Measurements from ENCODE around the gene GMCL2.
"Not testable (repeated sequence)": the region's sequence is repeated elsewhere in the genome, so short reads cannot be mapped to it uniquely, and the experiment has no call there.

Gene GMCL2

DNA sequence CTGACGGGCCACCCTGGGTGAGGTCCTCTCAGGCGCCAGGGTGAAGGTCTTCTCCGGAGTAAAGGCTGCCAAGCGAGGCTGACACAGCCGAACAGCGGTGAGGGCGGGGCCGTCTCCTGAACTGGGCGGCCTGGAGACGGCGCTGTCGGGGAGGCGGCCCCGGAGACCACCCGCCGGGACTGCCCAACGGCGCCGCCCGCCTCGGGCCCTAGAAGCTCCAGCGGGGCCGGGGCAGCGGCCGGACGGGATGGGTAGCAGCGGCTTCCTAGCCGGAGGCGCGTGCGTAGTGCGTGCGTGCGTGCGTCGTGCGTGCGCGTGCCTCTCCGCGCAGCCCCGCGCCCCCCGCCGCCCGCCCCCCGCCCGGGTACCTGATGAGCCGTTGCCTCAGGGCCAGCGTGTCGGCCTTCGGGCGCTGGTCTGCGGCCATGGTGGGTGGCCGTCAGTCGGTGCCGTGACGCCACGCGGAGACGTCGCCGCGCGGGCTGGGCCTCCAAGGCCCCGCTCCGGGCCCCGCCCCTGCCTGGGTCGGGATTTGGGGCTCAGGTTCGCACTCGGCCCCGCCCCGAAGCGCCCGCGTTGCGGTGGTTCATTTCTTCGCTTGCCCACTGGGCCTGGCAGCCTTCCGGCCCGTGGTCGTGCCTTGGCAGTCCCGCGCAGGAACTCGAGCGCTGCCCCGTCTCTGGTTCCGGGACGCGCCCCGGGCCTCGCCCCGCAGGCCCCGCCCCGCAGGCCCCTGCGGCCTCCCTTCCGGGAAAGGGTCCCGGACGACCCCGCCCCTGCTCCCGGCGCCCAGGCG, 45.2 kb upstream of the GMCL2 start, which contains the start of gene PHYKPL:
TSS of gene PHYKPL (minus strand) at position 679 of the 796 bp plus-strand sequence. CDS start at position 427, 252 bp downstream.
- Histone ChIP-seq H3K27me3 (no peaks in the 10 kb centered on the region), H3K36me3 (peaks cover 40 to 44% (median 42%) of the 10 kb centered on the region in 11 experiments), H4K20me1 (peaks cover 26 to 48% (median 47%) of the 10 kb centered on the region in 11 experiments; a peak in 21 of 22 replicates), H3K9ac (peak within 1 kb of the TSS; percentile 89 to 96 (median 92)), H3K4me2 (peak within 1 kb of the TSS; percentile 83 to 100 (median 98)), H3K27ac (peak within 1 kb of the TSS; percentile 88 to 96 (median 93)), H3K4me3 (peak within 1 kb of the TSS; percentile 86 to 96 (median 90)), H3K4me1 (peaks cover 61 to 93% (median 69%) of the 10 kb centered on the region in 10 experiments), H3K9me3 (replicated peaks in 1 of 11) (no peaks in the 10 kb centered on the region)
- TF ChIP-seq Cebpa-rat (IDR thresholded peaks at IDR 0.05): no peak

DNA sequence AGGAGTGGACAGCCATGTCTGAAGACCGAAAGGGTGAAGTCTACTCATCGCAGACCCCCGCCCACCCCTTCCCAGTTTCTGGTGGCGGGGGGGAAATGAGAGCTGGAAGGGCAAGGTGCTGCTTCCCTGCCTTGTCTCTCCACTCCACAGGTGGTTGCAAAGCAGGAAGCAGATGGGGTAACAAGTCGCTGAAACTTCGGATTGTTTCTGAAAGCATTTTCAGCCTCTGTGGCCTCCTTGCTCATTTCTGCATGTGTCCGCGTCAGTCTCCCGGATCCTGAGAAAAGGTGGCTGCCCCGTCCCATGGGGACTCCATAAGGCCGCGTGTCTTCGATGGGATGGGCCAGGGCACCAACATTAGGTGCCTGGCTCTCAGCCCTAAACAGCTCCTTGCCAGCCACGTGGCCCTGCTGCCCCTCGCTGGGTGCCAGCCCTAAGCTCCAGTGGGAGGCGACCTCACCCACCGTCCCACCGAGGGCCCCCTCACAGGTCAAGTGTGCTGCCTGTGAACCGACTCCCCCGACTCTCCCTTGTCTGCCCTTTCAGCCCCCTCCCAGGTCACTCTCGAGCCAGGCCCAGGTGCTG, 44.5 kb upstream of the GMCL2 start:
- peak overlapping the region; percentile 88 to 96 (median 93) for H3K27ac ChIP-seq
- H3K4me1 ChIP-seq: peaks cover 54 to 89% (median 62%) of the 10 kb centered on the region in 10 experiments
- peak overlapping the region; percentile 89 to 96 (median 92) for H3K9ac ChIP-seq
- no peaks in the 10 kb centered on the region for H3K9me3 ChIP-seq (replicated peaks in 1 of 11)
- peak overlapping the region; percentile 83 to 100 (median 98) for H3K4me2 ChIP-seq
- H4K20me1 ChIP-seq: peaks cover 31 to 55% (median 54%) of the 10 kb centered on the region in 11 experiments; a peak in 21 of 22 replicates
- H3K4me3 ChIP-seq: peak overlapping the region; percentile 86 to 96 (median 90)
- peaks cover 46 to 51% (median 49%) of the 10 kb centered on the region in 11 experiments for H3K36me3 ChIP-seq
- H3K27me3 ChIP-seq: no peaks in the 10 kb centered on the region
- TF ChIP-seq Cebpa-rat (IDR thresholded peaks at IDR 0.05): no peak

DNA sequence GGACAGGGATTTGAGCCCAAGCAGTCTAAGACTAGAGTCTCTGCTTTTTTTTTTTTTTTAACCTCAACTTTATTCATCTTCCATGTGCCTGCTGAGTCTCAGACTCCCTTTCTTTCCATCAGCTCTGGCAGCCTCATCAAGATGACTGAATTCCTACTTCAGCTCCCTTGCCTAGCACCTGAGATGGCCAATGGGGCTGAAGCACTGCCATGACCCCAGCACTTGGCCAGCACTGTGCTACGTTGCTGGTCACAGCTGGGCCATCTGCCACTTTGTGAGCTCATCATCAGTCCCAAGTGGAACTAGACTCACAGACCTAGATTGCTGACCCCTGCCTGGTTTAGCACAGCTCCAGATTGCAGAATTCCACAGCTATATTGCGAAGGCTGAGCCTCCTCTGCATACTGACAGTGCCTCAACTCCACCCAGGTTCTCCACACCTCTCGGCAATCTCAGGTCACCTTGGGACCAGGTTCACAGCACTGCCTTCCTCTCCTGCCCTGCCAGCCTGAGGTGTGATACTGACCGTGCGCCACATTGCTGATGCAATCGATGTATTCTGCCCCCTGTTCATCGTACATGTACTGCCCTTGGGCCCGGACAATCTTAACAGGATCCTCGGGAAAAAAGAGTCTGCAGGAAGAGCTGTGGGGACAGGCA, 43.8 kb upstream of the GMCL2 start:
- H3K4me2 ChIP-seq: peak overlapping the region; percentile 83 to 100 (median 98)
- peak overlapping the region; percentile 89 to 96 (median 92) for H3K9ac ChIP-seq
- H3K4me1 ChIP-seq: peaks cover 47 to 83% (median 56%) of the 10 kb centered on the region in 10 experiments
- peak overlapping the region; percentile 86 to 96 (median 90) for H3K4me3 ChIP-seq
- no peak for TF ChIP-seq Cebpa-rat (IDR thresholded peaks at IDR 0.05)
- no peaks in the 10 kb centered on the region for H3K9me3 ChIP-seq (replicated peaks in 1 of 11)
- peak overlapping the region in 10 of 11 experiments; percentile 88 to 96 (median 92); a peak in 17 of 22 replicates for H3K27ac ChIP-seq
- peaks cover 31 to 62% (median 60%) of the 10 kb centered on the region in 11 experiments; a peak in 21 of 22 replicates for H4K20me1 ChIP-seq
- peaks cover 52 to 57% (median 55%) of the 10 kb centered on the region in 11 experiments for H3K36me3 ChIP-seq
- H3K27me3 ChIP-seq: no peaks in the 10 kb centered on the region

DNA sequence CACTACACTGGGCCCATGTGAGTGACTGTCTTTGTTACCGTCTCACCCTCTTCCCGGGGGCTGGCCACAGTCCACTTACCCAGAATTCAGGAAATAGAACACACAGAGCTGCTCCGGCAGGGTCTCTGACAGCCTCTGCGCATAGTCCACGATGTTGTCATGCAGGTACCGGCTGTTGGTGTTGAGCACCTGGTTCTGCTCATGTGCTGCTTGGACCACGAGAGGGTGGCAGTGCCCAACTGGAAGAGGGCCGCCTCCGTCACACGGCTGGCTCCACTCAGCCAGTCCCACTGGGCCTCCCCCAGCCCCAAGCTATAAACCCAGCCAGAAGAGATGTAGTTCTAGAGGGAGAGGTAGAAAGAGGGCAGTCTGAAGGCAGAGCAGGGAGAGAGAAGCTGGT, 42.7 kb upstream of the GMCL2 start:
- Histone ChIP-seq H3K9ac (peak overlapping the region in 8 of 11 experiments; percentile 17 to 96 (median 92); a peak in 6 of 22 replicates), H3K4me3 (no peak overlapping the region), H3K4me2 (peak overlapping the region in 8 of 11 experiments; percentile 83 to 100 (median 98); a peak in 12 of 22 replicates), H3K4me1 (peaks cover 36 to 72% (median 44%) of the 10 kb centered on the region in 10 experiments), H3K9me3 (replicated peaks in 1 of 11) (no peaks in the 10 kb centered on the region), H3K27ac (no peak overlapping the region), H4K20me1 (peaks cover 35 to 73% (median 72%) of the 10 kb centered on the region in 11 experiments; a peak in 21 of 22 replicates), H3K27me3 (no peaks in the 10 kb centered on the region), H3K36me3 (peaks cover 63 to 68% (median 66%) of the 10 kb centered on the region in 11 experiments)
- no peak for TF ChIP-seq Cebpa-rat (IDR thresholded peaks at IDR 0.05)

DNA sequence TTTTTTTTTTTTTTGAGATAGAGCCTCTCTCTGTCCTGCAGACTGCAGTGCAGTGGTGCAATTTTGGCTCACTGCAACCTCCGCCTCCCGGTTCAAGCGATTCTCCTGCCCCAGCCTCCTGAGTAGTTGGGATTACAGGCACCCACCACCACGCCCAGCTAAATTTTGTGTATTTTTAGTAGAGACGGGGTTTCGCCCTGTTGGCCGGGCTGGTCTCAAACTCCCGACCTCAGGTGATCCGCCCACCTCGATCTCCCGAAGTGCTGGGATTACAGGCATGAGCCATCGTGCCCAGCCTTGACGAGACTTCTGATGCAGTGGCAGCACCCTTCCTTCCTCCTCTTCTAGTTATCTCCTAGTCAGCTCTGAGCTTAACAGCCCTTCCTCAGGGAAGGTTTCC, 41.9 kb upstream of the GMCL2 start:
- Histone ChIP-seq H4K20me1 (peaks cover 41 to 81% (median 79%) of the 10 kb centered on the region in 11 experiments; a peak in 21 of 22 replicates), H3K4me1 (peaks cover 28 to 70% (median 37%) of the 10 kb centered on the region in 10 experiments), H3K4me2 (peak overlapping the region in 5 of 11 experiments; percentile 95 to 100 (median 98); a peak in 5 of 22 replicates), H3K36me3 (peaks cover 71 to 76% (median 74%) of the 10 kb centered on the region in 11 experiments), H3K9ac (peak overlapping the region in 2 of 11 experiments; percentile 89 to 95; a peak in 1 of 22 replicates)
- not testable (repeated sequence) for H3K27ac ChIP-seq; H3K4me3 ChIP-seq; H3K9me3 ChIP-seq (replicated peaks in 1 of 11); H3K27me3 ChIP-seq

DNA sequence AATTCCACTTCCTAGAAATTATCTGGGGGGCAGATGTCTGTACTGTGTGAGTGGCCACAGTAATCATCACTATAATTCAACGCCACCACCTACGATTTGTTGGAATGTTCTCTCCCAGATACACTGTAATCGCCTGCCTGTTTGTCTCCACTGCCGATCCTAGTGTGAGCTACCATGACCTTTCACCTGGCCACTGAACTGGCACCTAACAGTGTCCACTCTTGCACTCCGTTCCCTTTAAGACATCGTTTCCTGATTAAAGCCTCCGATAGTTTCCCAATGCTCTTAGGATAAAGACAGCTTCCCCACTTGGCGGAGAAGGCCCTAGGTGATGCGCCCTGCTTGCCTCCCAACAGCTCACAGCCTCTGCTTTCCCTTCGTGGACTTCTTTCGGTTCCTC, 41.4 kb upstream of the GMCL2 start:
- H3K4me1 ChIP-seq: peaks cover 25 to 70% (median 34%) of the 10 kb centered on the region in 10 experiments
- H3K9ac ChIP-seq: no peak overlapping the region
- H3K9me3 ChIP-seq (replicated peaks in 1 of 11): no peaks in the 10 kb centered on the region
- peak overlapping the region in 3 of 11 experiments; percentile 6 to 30 (median 20); a peak in 4 of 22 replicates for H3K4me2 ChIP-seq
- no peak overlapping the region for H3K27ac ChIP-seq
- H3K27me3 ChIP-seq: no peaks in the 10 kb centered on the region
- H4K20me1 ChIP-seq: peaks cover 46 to 86% (median 84%) of the 10 kb centered on the region in 11 experiments; a peak in 21 of 22 replicates
- TF ChIP-seq Cebpa-rat (IDR thresholded peaks at IDR 0.05): no peak
- H3K36me3 ChIP-seq: peaks cover 76 to 81% (median 79%) of the 10 kb centered on the region in 11 experiments
- no peak overlapping the region for H3K4me3 ChIP-seq

DNA sequence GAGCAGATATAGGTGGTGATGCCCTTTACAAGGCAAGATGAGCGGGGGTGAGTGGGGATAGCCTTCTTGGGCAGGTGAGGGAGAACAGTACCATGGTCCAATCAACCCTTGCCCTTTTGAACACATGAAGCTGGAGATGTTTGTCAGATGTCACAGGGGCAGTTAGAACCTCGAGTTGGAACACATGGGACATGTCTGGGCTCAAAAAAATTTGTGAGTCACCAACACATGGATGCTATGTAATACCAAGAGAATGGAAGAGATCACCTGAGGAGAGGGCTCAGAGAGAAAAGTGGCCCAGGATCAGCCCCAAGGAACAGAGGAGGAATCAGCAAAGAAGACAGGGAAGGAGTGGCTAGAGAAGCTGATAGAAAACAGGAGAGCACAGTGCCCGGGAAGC, 40.8 kb upstream of the GMCL2 start:
- Histone ChIP-seq H3K27ac (no peak overlapping the region), H4K20me1 (peaks cover 52 to 92% (median 91%) of the 10 kb centered on the region in 11 experiments; a peak in 21 of 22 replicates), H3K36me3 (peaks cover 82 to 87% (median 86%) of the 10 kb centered on the region in 11 experiments), H3K4me3 (no peak overlapping the region), H3K27me3 (no peaks in the 10 kb centered on the region), H3K9me3 (replicated peaks in 1 of 11) (no peaks in the 10 kb centered on the region), H3K9ac (peak overlapping the region in 1 of 11 experiments; percentile 7; a peak in 1 of 22 replicates), H3K4me2 (peak overlapping the region in 4 of 11 experiments; percentile 6 to 30 (median 15); a peak in 2 of 22 replicates), H3K4me1 (peaks cover 21 to 70% (median 29%) of the 10 kb centered on the region in 10 experiments)
- no peak for TF ChIP-seq Cebpa-rat (IDR thresholded peaks at IDR 0.05)

DNA sequence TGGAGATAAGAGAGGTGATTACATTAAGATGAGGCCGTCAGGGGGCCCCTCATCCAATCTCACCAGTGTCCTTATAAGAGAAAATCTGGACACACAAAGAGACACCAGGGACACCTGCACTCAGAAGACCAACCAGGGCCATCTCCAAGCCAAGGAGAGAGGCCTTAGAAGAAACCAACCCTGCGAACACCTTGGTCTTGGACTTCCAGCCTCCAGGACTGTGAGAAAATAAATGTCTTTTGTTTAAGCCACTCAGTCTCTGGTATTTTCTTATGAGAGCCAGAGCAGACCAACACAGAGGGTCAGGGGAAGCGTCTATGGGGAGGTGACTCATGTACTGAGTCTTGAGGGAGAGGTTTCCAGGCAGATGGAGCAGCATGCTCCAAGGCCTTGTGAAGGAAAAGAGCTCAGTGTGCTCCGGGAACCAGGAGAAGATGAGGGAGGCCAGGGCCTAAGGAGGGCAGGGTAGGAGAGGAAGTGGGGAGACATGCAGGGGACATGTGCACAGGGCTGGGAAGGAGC, 40.0 kb upstream of the GMCL2 start:
- no peak for TF ChIP-seq Cebpa-rat (IDR thresholded peaks at IDR 0.05)
- peak overlapping the region in 1 of 11 experiments; percentile 7; a peak in 1 of 22 replicates for H3K9ac ChIP-seq
- H3K36me3 ChIP-seq: peaks cover 89 to 95% (median 93%) of the 10 kb centered on the region in 11 experiments
- peaks cover 55 to 100% (median 99%) of the 10 kb centered on the region in 11 experiments; a peak in 21 of 22 replicates for H4K20me1 ChIP-seq
- no peaks in the 10 kb centered on the region for H3K9me3 ChIP-seq (replicated peaks in 1 of 11)
- H3K4me1 ChIP-seq: peaks cover 19 to 74% (median 29%) of the 10 kb centered on the region in 10 experiments
- H3K27me3 ChIP-seq: no peaks in the 10 kb centered on the region
- H3K27ac ChIP-seq: no peak overlapping the region
- H3K4me2 ChIP-seq: peak overlapping the region in 2 of 11 experiments; percentile 4 to 7; a peak in 1 of 22 replicates
- H3K4me3 ChIP-seq: no peak overlapping the region

All from BLaER1 treated with 17β-estradiol and CSF1 and Interleukin-3, amounts not matched to agents 10 nM and 100 nM (cell line).